H1 (cell line): ENCODE data around the gene RAB14. TPM values are rescaled to one million over a fixed set of nuclear protein-coding genes. Genes with fewer than 3 reads are reported as not detected.

Experiments
- EP300 ChIP-seq, 2 experiments: IDR thresholded peaks; 1 replicate in 1 of 2; 2 replicates in 1 of 2; pipeline ENCODE4 v1.6.1; 2011 to 2012; ENCODE audit warnings: low read depth in 2 of 2, low read length in 2 of 2, mild to moderate bottlenecking in 2 of 2, borderline replicate concordance in 1 of 2, inconsistent platforms in 1 of 2, moderate library complexity in 1 of 2
- polyA plus RNA-seq, 7 experiments: library from polyadenylated mRNA; depleted of rRNA in 3 of 7; stranded (reverse) in 5 of 7; unstranded in 2 of 7; fragments of >200 nt in 5 of 7; fragments of 200-250 nt in 2 of 7; gene quantifications; 1 replicate in 5 of 7; 2 replicates in 1 of 7; 4 replicates in 1 of 7; pipeline versions ENCODE4 v1.2.1 to v1.2.3, GENCODE V29; 2011 to 2013; ENCODE audit warnings: missing spikeins in 2 of 7, mixed read lengths in 2 of 7
- total RNA-seq: library from RNA; stranded (reverse); fragmentation: NEBNext Ultra II Directional; extraction: Animal tissue kit (Norgen Biotek cat#: 25700); gene quantifications from 2 replicates; pipeline ENCODE4 v1.2.1, GENCODE V29; 2021

The RAB14 gene
- total and polyA plus RNA-seq, 2 of the 8 experiments (the other 6 are each of a cell fraction or from before 2014, with no cell fraction given), result 9.1 to 44.8 TPM

DNA sequence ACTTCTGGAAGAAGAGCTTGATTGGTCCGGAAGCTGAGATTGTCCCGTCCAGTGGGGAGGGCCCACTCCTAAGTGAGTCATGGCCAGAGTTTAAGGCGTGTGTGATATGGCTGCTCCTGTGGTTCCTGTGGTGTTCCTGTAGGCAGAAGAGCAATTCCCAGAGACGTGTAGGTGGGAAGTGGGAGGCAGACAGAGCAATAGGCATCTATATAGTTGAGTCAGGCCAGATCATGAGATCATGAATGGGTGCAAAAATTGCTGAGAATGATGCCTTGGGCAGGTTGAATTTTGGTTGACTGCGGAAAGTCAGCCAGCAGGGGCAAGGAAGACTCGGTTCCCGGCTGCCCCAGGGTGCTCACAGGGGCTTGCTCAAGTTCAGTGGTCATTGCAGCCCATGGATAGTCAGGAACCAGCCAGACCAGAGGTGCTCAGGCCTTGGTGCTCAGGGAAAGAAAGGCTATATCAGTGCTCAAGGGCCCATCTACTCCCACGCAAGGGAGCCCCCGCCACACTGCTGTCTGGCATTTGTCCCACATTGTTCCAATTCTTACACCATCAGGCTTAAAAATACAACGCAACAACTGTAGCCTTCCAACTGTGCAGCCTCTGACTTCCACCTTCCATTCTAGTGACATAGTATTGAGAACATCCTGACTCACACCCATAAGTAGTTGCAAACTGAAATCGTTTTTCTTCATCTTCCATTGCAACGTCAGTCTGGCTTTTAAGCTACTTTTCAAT, 45.3 kb upstream of the RAB14 start (continued):
- TF ChIP-seq EP300 (IDR thresholded peaks at IDR 0.05; ENCODE audit: borderline replicate concordance in 1 of 2, low read depth in 2 of 2, low read length in 2 of 2), result no peak
